Choroid plexus epithelial cell (primary cell): ENCODE results near the gene MED25.
A peak's percentile ranks its signal among the peaks of the same experiment; 100 is the strongest.

Experiments
- DNase-seq: peaks from one replicate; pipeline ENCODE4 v3.0.0-alpha.2; 2010; ENCODE audit warnings: low read depth
- H3K4me3 ChIP-seq: 2 replicates; pipeline ENCODE4 v1.5.1; 2011; ENCODE audit warnings: low read depth, mild to moderate bottlenecking, control low read depth, low read length, moderate library complexity
- CTCF ChIP-seq: conservative IDR thresholded peaks from 2 replicates; pipeline ENCODE4 v1.5.1; 2011; ENCODE audit warnings: low read depth, mild to moderate bottlenecking, control low read depth, inconsistent platforms, low read length, moderate library complexity

Gene MED25

GRCh38 chr19:49877020-49877878 lies 59.2 kb downstream of the MED25 start, which contains the start of the genes AKT1S1 and TBC1D17:
Gene AKT1S1 (minus strand): TSS chr19:49877355. CDS start chr19:49873295, 4,060 bp downstream.
Gene TBC1D17 (plus strand): TSS chr19:49877702. CDS start chr19:49877724, 22 bp downstream.
- DNase-seq: peak; percentile 100
- peak within 1 kb of the TSS; percentile 100 for H3K4me3 ChIP-seq
- no peak for TF ChIP-seq CTCF

- peak overlapping the region; percentile 100 for H3K4me3 ChIP-seq
- TF ChIP-seq CTCF: no peak
- peak; percentile 99 for DNase-seq
Measured at GRCh38 chr19:49877879-49878743, 60.0 kb downstream of the MED25 start.

GRCh38 chr19:49878744-49879070 lies 60.6 kb downstream of the MED25 start:
- no peak for DNase-seq
- H3K4me3 ChIP-seq: no peak overlapping the region
- TF ChIP-seq CTCF: no peak

GRCh38 chr19:49879243-49879963 lies 61.3 kb downstream of the MED25 start:
- no peak for DNase-seq
- no peak overlapping the region for H3K4me3 ChIP-seq
- TF ChIP-seq CTCF: no peak

- DNase-seq: no peak
- no peak for TF ChIP-seq CTCF
Measured at GRCh38 chr19:49880162-49880869, 62.2 kb downstream of the MED25 start.

GRCh38 chr19:49881186-49881585 lies 63.1 kb downstream of the MED25 start:
- DNase-seq: no peak
- H3K4me3 ChIP-seq: no peak overlapping the region
- TF ChIP-seq CTCF: no peak

More at GRCh38 chr19:49880162-49880869, 62.2 kb downstream of the MED25 start:
- H3K4me3 ChIP-seq: no peak overlapping the region
